GM10266 (cell line): ENCODE data around the gene DDX50.
"Not testable (repeated sequence)": the region's sequence is repeated elsewhere in the genome, so short reads cannot be mapped to it uniquely, and the experiment has no call there.

Experiments
- DNase-seq: peaks from one replicate; pipeline ENCODE4 v3.0.0; 2012; ENCODE audit errors: extremely low spot score
- TF ChIP-seq, protein P1 (sequence below): IDR thresholded peaks from 2 replicates; pipeline ENCODE4 v1.5.1; 2012; ENCODE audit warnings: mild to moderate bottlenecking, low read depth; ENCODE audit not compliant: control insufficient read depth, insufficient read depth; ENCODE audit errors: missing control alignments

The DDX50 gene

DNA sequence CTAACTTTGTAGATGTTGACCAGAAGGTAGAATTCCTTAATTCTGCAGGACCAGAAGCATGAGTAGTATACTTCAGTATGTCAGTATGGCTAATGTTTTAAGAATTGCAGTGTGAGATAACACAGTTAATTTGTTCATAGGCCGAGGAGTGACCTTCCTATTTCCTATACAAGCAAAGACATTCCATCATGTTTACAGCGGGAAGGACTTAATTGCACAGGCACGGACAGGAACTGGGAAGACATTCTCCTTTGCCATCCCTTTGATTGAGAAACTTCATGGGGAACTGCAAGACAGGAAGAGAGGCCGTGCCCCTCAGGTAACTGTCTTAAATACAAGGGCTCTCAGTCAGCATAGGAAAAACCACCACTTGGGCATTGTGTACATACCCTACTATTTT lies 62.0 kb downstream of the DDX50 start:
- no peak for DNase-seq
- TF ChIP-seq, protein P1, sequence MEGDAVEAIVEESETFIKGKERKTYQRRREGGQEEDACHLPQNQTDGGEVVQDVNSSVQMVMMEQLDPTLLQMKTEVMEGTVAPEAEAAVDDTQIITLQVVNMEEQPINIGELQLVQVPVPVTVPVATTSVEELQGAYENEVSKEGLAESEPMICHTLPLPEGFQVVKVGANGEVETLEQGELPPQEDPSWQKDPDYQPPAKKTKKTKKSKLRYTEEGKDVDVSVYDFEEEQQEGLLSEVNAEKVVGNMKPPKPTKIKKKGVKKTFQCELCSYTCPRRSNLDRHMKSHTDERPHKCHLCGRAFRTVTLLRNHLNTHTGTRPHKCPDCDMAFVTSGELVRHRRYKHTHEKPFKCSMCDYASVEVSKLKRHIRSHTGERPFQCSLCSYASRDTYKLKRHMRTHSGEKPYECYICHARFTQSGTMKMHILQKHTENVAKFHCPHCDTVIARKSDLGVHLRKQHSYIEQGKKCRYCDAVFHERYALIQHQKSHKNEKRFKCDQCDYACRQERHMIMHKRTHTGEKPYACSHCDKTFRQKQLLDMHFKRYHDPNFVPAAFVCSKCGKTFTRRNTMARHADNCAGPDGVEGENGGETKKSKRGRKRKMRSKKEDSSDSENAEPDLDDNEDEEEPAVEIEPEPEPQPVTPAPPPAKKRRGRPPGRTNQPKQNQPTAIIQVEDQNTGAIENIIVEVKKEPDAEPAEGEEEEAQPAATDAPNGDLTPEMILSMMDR = no peak

DNA sequence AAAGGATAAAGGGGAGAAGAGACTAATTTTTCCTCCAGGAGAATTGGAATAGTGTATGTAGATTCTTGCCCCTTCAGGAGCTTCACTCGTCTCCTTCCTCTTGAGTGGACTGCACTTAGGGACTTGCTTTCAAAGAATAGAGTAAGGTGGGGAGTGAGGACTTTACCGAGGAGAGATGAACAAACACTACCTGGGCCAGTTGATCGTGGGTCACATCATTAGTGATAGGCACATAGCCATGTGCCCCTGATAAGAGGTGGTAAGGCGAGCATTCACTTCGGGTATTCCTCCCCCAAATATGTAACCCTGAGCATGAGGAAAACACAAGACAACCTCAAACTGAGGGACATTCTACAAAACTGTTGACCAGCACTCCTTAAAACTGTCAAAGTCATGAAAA lies 72.9 kb downstream of the DDX50 start:
- DNase-seq = no peak
- TF ChIP-seq, protein P1 = no peak

DNA sequence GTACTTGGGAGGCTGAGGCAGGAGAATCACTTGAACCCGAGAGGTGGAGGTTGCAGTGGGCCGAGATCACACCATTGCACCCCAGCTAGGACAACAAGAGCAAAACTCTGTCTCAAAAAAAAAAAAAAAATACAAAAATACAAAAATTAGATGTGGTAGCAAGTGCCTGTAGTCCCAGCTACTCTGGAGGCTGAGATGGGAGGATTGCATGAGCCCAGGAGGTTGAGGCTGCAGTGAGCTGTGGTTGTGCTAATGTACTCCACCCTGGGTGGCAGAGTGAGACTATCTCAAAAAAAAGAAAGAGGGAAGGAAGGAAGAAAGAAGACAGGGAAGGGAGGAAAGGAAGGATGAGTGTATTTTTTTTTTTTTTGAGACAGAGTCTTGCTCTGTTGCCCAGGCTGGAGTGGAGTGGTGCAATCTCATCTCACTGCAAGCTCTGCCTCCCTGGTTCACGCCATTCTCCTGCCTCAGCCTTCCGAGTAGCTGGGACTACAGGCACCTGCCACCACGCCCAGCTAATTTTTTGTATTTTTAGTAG lies 74.9 kb downstream of the DDX50 start:
- not testable (repeated sequence) for DNase-seq

DNA sequence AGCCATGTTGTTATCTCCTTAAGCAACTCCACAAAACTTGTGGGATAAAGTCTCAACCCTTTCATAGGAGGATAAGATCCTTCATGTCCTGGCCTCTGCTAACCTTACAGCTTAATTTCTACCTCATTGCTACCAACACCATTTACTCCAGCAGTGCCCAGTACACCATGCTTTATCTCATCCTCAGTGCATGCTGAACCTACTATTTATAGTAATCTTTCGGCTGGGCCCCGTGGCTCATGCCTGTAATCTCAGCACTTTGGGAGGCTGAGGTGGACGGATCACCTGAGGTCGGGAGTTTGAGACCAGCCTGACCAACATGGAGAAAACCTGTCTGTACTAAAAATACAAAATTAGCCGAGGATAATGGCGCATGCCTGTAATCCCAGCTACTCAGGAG lies 78.6 kb downstream of the DDX50 start:
- DNase-seq = not testable (repeated sequence)

DNA sequence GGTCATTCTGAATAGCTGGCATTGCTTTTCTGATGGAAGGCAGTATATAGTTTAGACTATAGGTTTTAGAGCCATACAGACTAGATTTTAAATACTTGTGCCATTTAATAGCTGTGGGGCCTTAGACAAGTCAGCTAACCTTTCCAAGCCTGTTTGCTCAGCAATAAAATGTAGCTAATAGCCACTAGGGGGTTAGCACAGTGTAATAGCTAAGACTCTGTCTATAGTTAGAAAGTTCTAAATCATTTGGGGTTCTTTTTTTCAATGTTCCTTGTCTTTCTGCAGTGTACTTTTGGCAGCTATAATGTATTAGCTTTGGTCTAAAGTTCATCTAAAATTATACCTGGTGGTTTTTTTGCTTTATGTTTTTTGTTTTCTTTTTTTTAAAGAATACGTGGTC lies 80.0 kb downstream of the DDX50 start:
- TF ChIP-seq, protein P1 = peak; percentile 12
- DNase-seq = no peak

DNA sequence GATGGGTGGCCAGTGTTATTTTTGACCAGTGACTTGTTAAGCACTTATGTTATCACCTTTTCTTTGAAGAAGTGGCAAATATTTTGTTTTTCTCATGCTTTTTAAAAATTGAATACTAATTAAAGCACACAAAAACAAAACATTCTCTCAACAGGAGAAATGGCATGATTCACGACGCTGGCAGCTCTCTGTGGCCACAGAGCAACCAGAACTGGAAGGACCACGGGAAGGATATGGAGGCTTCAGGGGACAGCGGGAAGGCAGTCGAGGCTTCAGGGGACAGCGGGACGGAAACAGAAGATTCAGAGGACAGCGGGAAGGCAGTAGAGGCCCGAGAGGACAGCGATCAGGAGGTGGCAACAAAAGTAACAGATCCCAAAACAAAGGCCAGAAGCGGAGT lies 81.3 kb downstream of the DDX50 start:
- TF ChIP-seq, protein P1 = no peak

DNA sequence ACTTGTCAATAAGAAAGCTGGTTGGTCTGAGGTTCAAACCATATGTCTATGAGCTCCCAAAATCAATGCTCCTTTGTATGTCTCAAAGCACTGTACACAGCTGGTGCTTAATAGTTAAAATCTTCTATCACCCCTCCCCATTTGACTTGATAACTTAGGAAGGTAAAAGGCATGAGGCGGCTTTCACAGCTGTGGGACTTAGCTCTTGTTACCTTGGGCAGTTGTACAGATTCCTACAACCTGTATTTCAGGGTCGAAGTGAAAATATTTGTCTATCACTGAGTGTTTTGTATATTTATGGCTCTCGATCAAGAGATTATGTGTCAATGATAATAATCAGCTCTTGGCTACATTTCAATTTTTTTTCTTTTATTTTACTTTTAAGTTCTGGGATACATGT lies 86.5 kb downstream of the DDX50 start:
- TF ChIP-seq, protein P1 = no peak
- DNase-seq = no peak

More for the DNA sequence above, 81.3 kb downstream of the DDX50 start:
- DNase-seq = no peak

DNA sequence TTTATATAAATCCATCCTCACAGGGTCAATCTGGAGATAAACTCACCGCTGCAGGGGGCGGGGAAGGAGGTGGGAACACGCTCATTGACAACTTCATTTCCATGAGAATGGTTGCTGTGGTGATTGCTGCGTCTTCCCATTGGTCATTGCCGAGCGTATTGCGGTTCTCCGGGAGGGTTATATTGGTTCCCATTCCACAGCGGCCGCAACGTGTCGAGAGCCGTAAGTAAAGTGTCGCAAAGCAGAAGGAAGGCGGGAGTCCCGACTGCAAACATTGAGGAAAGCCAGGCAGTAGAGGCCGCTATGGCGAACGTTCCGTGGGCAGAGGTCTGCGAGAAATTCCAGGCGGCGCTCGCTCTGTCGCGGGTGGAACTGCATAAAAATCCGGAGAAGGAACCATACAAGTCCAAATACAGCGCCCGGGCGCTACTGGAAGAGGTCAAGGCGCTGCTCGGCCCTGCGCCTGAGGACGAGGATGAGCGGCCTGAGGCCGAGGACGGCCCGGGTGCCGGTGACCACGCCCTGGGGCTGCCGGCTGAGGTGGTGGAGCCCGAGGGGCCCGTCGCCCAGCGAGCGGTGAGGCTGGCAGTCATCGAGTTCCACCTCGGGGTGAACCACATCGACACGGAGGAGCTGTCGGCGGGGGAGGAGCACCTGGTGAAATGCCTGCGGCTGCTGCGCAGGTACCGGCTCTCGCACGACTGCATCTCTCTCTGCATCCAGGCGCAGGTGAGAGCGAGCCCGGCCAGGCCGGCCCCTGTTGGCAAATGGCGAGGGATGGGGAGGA lies 87.6 kb downstream of the DDX50 start, which contains the start of gene KIFBP:
Gene KIFBP, plus strand, starts transcription at position 274 of the 787 bp plus-strand sequence. Its CDS starts 30 bp downstream, at position 304.
- TF ChIP-seq, protein P1 = peak; percentile 65
- DNase-seq = peak; percentile 93
